ENCODE results near the gene C20orf204.

The C20orf204 gene

GRCh38 chr20:64043768-64044167 lies 7.8 kb downstream of the C20orf204 start:
- Histone ChIP-seq H3K4me3 (no peak overlapping the region), H3K27ac (peak overlapping the region; percentile 97), H3K9me3 (ENCODE audit: low read depth, low read length) (no peaks in the 10 kb centered on the region), H3K36me3 (ENCODE audit: insufficient read depth, low read length) (peaks cover 13% of the 10 kb centered on the region), H3K9ac (ENCODE audit: insufficient read length) (no peak overlapping the region)
- no peak for DNase-seq (ENCODE audit: low read depth, low spot score)
- TF ChIP-seq FOXP2 (optimal IDR thresholded peaks at IDR 0.05; ENCODE audit: control extremely low read depth, extremely low read length, insufficient read depth) = no peak
- no peak for TF ChIP-seq EZH2 (IDR thresholded peaks at IDR 0.05)
- TF ChIP-seq POLR2AphosphoS5 (IDR thresholded peaks at IDR 0.05; ENCODE audit: borderline replicate concordance, low read depth, low read length) = no peak

- no peaks in the 10 kb centered on the region for H3K9me3 ChIP-seq (ENCODE audit: low read depth, low read length)
- H3K9ac ChIP-seq (ENCODE audit: insufficient read length) = peak overlapping the region; percentile 26
- H3K4me3 ChIP-seq = peak overlapping the region; percentile 64
- peaks cover 13% of the 10 kb centered on the region for H3K36me3 ChIP-seq (ENCODE audit: insufficient read depth, low read length)
- DNase-seq (ENCODE audit: low read depth, low spot score) = no peak
- TF ChIP-seq FOXP2 (optimal IDR thresholded peaks at IDR 0.05; ENCODE audit: control extremely low read depth, extremely low read length, insufficient read depth) (no peak), POLR2AphosphoS5 (IDR thresholded peaks at IDR 0.05; ENCODE audit: borderline replicate concordance, low read depth, low read length) (no peak; the same call in 1 of the 2 replicates), EZH2 (IDR thresholded peaks at IDR 0.05) (no peak)
- peak overlapping the region; percentile 97 for H3K27ac ChIP-seq
Measured at GRCh38 chr20:64044484-64045247, 8.7 kb downstream of the C20orf204 start.

- H3K36me3 ChIP-seq (ENCODE audit: insufficient read depth, low read length) = peaks cover 13% of the 10 kb centered on the region
- DNase-seq (ENCODE audit: low read depth, low spot score) = no peak
- peak overlapping the region; percentile 97 for H3K27ac ChIP-seq
- H3K9ac ChIP-seq (ENCODE audit: insufficient read length) = peak overlapping the region; percentile 26
- H3K4me3 ChIP-seq = peak overlapping the region; percentile 64
- no peaks in the 10 kb centered on the region for H3K9me3 ChIP-seq (ENCODE audit: low read depth, low read length)
- TF ChIP-seq FOXP2 (optimal IDR thresholded peaks at IDR 0.05; ENCODE audit: control extremely low read depth, extremely low read length, insufficient read depth) (no peak), POLR2AphosphoS5 (IDR thresholded peaks at IDR 0.05; ENCODE audit: borderline replicate concordance, low read depth, low read length) (no peak), EZH2 (IDR thresholded peaks at IDR 0.05) (no peak)
Measured at GRCh38 chr20:64045346-64046011, 9.5 kb downstream of the C20orf204 start.

- peak overlapping the region; percentile 83 for H3K4me3 ChIP-seq
- H3K9ac ChIP-seq (ENCODE audit: insufficient read length) = no peak overlapping the region
- no peak for TF ChIP-seq FOXP2 (optimal IDR thresholded peaks at IDR 0.05; ENCODE audit: control extremely low read depth, extremely low read length, insufficient read depth)
- no peak for TF ChIP-seq POLR2AphosphoS5 (IDR thresholded peaks at IDR 0.05; ENCODE audit: borderline replicate concordance, low read depth, low read length)
- TF ChIP-seq EZH2 (IDR thresholded peaks at IDR 0.05) = no peak
- H3K9me3 ChIP-seq (ENCODE audit: low read depth, low read length) = no peaks in the 10 kb centered on the region
- peaks cover 13% of the 10 kb centered on the region for H3K36me3 ChIP-seq (ENCODE audit: insufficient read depth, low read length)
- DNase-seq (ENCODE audit: low read depth, low spot score) = no peak
- H3K27ac ChIP-seq = no peak overlapping the region
Measured at GRCh38 chr20:64047046-64047389, 11.0 kb downstream of the C20orf204 start.

- Histone ChIP-seq H3K36me3 (ENCODE audit: insufficient read depth, low read length) (peaks cover 13% of the 10 kb centered on the region), H3K27ac (0 out of 2 replicates have a peak overlapping the region, but pooled peaks have one; percentile 13), H3K4me3 (peak overlapping the region; percentile 83), H3K9ac (ENCODE audit: insufficient read length) (peak overlapping the region; percentile 74), H3K9me3 (ENCODE audit: low read depth, low read length) (no peaks in the 10 kb centered on the region)
- TF ChIP-seq POLR2AphosphoS5 (IDR thresholded peaks at IDR 0.05; ENCODE audit: borderline replicate concordance, low read depth, low read length) (no peak), FOXP2 (optimal IDR thresholded peaks at IDR 0.05; ENCODE audit: control extremely low read depth, extremely low read length, insufficient read depth) (no peak)
- DNase-seq (ENCODE audit: low read depth, low spot score) = no peak
Measured at GRCh38 chr20:64047968-64048401, 12.0 kb downstream of the C20orf204 start.

GRCh38 chr20:64048402-64049044 lies 12.5 kb downstream of the C20orf204 start:
- Histone ChIP-seq H3K36me3 (ENCODE audit: insufficient read depth, low read length) (peaks cover 13% of the 10 kb centered on the region), H3K9me3 (ENCODE audit: low read depth, low read length) (no peaks in the 10 kb centered on the region), H3K9ac (ENCODE audit: insufficient read length) (peak overlapping the region; percentile 74), H3K27ac (0 out of 2 replicates have a peak overlapping the region, but pooled peaks have one; percentile 19), H3K4me3 (peak overlapping the region; percentile 83)
- TF ChIP-seq FOXP2 (optimal IDR thresholded peaks at IDR 0.05; ENCODE audit: control extremely low read depth, extremely low read length, insufficient read depth) = no peak
- no peak for TF ChIP-seq EZH2 (IDR thresholded peaks at IDR 0.05)
- no peak for TF ChIP-seq POLR2AphosphoS5 (IDR thresholded peaks at IDR 0.05; ENCODE audit: borderline replicate concordance, low read depth, low read length)
- DNase-seq (ENCODE audit: low read depth, low spot score) = no peak

- Histone ChIP-seq H3K9ac (ENCODE audit: insufficient read length) (peak within 1 kb of the TSS; percentile 74), H3K27ac (peak within 1 kb of the TSS; percentile 87), H3K36me3 (ENCODE audit: insufficient read depth, low read length) (peaks cover 13% of the 10 kb centered on the region), H3K4me3 (peak within 1 kb of the TSS; percentile 83), H3K9me3 (ENCODE audit: low read depth, low read length) (no peaks in the 10 kb centered on the region)
- DNase-seq (ENCODE audit: low read depth, low spot score) = no peak
- TF ChIP-seq POLR2AphosphoS5 (IDR thresholded peaks at IDR 0.05; ENCODE audit: borderline replicate concordance, low read depth, low read length) (no peak; the same call in 1 of the 2 replicates), EZH2 (IDR thresholded peaks at IDR 0.05) (no peak)
Measured at GRCh38 chr20:64049060-64049877, 13.3 kb downstream of the C20orf204 start, which contains the start of gene SOX18. Gene SOX18, minus strand, starts transcription at chr20:64049639. Its CDS starts 123 bp downstream, at chr20:64049516.
